CMK (cell line): ENCODE data around the gene SLC16A5.
"Not testable (repeated sequence)": the region's sequence is repeated elsewhere in the genome, so short reads cannot be mapped to it uniquely, and the experiment has no call there.

Experiments
- DNase-seq: peaks from one replicate; pipeline ENCODE4 v3.0.0-alpha.2; 2010; ENCODE audit warnings: low read depth

SLC16A5 gene

GRCh38 chr17:75111777-75112335 lies 24.1 kb downstream of the SLC16A5 start:
- no peak for DNase-seq

DNA sequence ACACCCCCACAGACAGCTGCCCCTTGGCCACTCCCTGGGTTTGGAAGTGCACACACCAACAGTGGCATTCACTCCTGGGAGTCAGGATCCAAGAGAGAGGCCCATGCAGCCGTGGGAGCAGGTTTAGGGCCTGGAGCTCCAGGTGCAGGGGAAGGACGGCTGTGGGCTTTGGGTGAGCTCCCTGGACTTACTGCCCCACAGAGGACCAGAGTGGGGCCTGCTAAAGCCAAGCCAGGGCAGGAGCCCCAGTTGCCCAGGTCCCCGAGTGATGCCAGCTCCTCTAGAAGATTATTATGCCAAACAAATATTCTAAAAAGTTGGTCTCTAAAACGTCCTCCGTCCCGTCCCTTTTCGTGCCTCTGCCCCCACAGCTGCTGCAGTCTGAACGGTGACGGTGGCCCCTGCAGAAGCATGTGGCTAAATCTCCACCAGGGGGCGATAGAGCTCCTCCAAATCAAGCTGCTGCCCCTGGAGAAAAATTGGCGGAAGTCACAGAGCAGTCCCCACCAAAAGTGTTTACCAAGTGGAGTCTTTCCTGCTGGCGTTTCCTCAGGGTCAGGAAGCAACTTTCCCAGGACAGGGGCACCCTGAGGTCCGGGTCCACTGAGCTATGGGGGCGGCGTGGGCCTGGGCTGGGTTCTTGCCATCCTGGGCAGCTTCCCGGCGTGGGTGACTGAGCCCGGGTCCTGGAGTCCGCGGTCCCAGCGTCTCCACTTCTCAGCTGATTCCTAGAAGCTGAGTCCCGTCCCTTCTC lies 26.2 kb downstream of the SLC16A5 start:
- DNase-seq: peak; percentile 89

DNA sequence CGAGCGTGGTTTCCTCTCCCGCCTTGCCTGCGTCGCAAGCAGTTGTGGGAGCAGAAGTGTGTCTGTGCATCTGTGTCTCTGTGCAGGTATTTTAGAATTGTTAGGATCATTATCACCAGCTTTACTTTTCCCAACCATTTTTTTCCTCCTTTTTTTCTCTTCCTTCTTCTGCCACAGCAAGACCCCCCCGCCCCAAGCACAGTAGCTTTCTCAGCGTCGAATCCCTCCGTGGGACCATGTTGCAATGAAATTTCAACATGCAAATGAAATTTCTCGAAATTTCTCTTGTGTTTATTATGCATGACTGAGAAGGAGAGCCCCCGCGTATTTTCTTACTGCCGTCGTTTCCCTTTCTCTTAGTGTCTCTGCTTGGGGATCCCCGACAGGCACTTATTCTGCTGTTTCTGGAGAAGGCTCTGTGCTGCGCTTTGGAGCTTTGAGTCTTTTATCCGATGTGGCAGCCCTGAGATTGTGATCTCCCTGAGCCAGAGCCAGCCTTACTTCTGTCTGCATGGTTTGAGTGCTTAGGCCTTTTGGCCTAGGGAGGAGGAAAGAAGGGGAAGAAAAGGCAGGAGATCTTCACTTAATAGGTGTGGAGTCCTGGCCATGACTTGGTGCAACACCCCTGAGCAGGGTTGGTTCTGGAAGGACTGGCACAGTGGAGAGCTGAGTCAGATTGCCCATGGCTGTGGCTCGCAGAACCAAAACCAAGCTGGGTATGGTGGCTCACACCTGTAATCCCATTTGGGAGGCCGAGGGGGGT lies 27.0 kb downstream of the SLC16A5 start:
- DNase-seq: no peak

- DNase-seq: no peak
Measured at GRCh38 chr17:75115555-75115954, 27.8 kb downstream of the SLC16A5 start.

- no peak for DNase-seq
Measured at GRCh38 chr17:75116737-75117136, 29.0 kb downstream of the SLC16A5 start.

- DNase-seq: no peak
Measured at GRCh38 chr17:75118307-75118706, 30.6 kb downstream of the SLC16A5 start.

DNA sequence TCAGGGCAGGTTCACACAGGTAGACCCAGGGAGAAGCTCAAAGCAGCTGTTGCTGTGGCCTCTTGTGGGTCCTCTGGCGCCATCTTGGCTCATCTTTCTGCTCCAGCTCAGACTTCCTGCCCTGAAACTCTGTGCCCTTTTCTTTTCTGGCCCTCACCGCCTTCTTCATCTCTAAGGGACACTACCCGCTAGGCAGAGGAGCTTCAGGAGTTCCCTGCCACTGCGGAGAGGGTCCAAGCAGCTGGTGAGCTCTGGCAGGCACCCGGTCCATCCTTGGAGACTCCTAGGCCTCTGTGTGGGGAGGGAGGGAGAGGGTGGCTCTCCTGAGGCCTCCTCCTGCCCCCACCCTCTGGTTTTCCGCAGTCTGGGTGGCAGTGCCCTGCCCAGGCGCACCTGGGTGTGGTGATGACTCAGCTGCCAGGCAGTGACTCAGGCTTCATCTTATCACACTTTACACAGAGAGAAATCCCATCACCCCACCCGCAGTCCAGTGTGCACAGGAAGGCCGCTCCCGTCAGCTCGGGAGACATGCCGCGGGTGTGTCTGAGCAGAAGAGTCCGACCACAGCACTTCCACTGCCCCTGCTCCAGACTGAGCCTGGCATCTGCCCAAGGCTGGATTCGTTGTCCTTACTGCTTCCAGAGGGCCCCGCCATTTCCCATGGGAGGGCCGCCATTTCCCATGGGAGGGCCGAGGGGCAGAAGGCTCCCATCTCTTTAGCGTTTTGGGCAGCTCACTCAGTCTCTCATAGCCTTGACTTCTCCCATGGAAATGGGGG lies 36.5 kb downstream of the SLC16A5 start:
- DNase-seq: peak; percentile 88

- no peak for DNase-seq
Measured at GRCh38 chr17:75124819-75125162, 37.0 kb downstream of the SLC16A5 start.

GRCh38 chr17:75125984-75126383 lies 38.2 kb downstream of the SLC16A5 start:
- no peak for DNase-seq

DNA sequence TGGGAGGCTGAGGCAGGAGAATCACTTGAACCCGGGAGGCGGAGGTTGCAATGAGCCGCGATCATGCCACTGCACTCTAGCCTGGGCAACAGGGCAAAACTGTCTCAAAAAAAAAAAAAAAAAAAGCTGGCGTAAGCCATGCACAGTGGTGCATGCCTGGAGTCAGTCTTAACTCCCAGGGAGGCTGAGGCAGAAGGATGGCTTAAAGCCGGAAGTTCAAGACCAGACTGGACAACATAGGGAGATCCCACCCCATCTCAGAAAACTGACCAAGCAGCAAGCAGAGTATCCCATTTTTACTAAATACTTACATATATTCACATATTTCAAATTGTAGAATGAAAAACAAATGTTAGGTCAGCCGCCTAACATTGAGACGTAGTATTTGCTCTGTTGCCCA lies 39.2 kb downstream of the SLC16A5 start:
- no peak for DNase-seq

GRCh38 chr17:75127936-75128335 lies 40.2 kb downstream of the SLC16A5 start:
- not testable (repeated sequence) for DNase-seq

GRCh38 chr17:75128694-75129505 lies 41.1 kb downstream of the SLC16A5 start:
- DNase-seq: no peak

DNA sequence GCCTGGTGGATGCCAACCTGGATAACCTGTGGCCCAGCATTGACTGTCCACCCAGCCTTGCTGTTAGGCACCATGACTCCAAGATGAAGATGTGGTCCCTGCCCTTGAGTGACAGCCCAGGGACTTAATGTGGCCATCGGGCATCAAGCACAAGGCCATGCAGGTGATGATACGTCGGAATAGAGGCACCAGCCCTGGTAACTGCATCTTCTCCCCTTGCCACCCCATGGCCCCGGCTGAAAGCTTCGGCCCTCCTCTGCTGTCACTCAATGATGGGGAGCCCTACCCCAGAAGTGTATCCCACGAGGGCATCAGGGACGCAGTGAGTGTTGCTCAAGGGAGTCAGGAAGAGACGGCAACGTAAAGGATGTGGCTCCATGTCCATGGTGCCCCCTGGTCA lies 41.8 kb downstream of the SLC16A5 start:
- DNase-seq: no peak

- no peak for DNase-seq
Measured at GRCh38 chr17:75130059-75130631, 42.4 kb downstream of the SLC16A5 start.

GRCh38 chr17:75130632-75131277 lies 43.0 kb downstream of the SLC16A5 start:
- no peak for DNase-seq

DNA sequence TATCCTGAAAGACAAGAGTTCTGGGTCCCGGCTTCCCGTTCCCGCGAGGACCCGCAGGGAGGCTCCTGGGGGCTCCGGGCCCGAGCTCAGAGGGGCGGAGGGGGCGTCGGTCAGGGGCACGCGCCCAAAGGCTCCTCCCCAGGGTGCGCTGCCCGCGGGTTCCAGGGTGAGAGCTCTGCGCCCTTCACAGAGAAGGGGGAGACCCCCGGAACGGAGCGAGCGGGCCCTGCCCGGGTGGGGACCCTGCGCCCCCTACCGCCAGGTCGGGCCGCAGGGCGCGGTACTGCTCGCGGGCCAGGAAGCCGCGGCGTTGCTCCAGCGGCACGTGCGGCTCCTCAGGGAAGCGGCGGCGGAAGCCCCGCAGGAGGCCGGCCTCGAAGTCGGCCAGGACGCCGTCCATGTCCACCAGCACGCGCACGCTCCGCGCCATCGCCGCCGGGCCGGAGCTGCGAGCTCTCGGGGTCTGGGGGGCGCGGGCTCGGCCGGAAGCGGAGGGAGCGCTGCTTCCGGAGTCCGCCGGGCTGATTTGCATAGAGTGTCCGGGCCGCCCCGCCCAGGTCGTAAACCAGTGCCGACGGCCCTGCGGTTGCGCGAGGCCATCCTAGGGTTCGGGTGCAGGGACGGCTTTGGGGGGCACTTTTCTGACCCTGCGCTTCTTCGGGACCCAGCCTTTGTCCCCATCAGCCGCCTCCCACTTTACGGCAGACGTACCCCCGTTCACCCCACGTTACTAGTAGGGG lies 43.7 kb downstream of the SLC16A5 start, which contains the start of gene NT5C:
Gene NT5C, minus strand, starts transcription at position 465 of the 740 bp plus-strand sequence. Its CDS starts 35 bp downstream, at position 430.
- peak; percentile 82 for DNase-seq

GRCh38 chr17:75132018-75133000 lies 44.6 kb downstream of the SLC16A5 start:
- not testable (repeated sequence) for DNase-seq

DNA sequence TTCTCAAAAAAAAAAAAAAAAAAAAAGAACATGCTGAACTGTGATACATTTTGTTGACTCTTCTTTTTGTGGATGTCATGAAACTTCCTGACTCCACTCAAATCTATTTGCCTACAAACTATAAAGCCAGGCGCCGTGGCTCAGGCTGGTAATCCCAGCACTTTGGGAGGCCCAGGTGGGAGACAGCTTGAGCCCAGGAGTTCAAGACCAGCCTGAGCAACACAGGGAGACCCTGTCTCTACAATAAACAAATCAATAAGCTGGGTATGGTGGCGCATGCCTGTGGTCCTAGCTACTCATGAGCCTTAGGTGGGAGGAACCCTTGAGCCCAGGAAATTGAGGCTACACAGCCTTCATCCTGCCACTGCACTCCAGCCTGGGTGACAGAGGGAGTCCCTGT lies 45.2 kb downstream of the SLC16A5 start:
- DNase-seq: no peak
